GM08714 (cell line): ENCODE results near the gene CAPN12.

Experiments
- H3K4me3 ChIP-seq: fragments of 200-500 bp; sonication (Bioruptor generic); 2 replicates; pipeline ENCODE4 v1.5.1; 2014; ENCODE audit warnings: mild to moderate bottlenecking, low read length, inconsistent platforms
- ZNF274 ChIP-seq: IDR thresholded peaks from 2 replicates; pipeline ENCODE4 v1.6.1; 2012; ENCODE audit warnings: mild to moderate bottlenecking, low read depth, low read length

CAPN12 gene

DNA sequence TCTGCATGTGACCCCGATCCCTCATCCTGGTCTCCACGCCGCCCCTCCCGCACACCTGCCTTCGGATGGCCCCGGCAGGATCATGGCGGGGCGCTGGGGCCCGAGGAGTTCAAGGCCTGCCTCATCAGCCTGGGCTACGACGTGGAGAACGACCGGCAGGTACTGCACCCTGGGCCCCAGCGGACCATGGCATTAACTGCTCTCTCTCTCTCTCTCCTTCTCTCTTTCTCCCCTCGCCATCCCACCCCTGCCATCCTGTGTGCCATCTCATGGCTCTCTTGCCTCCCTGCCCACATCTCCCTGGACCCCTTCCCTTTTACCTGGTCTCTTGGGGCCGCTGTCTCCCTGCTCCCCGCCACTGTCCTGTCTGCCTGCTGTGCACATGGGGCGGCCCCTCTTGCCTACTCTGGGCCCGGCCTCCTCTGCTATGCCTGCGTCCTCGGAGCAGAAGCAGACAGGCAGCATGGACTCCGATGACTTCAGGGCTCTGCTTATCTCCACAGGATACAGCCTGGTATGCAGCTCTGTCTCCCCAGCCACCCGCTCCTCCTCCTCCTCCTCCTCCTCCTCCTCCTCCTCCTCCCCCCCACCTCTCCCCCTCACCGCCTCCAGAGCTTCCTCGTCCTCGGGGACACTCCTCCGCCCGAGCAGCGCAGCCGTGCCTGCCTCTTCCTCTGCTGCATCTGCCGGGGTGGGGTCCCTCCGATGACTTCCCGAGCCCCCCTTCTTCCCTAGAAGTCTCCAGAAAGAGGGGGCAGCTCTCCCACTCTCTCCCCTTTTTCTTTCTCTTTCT lies 16.2 kb downstream of the CAPN12 start:
- no peak for TF ChIP-seq ZNF274
- H3K4me3 ChIP-seq, result no peak overlapping the region

DNA sequence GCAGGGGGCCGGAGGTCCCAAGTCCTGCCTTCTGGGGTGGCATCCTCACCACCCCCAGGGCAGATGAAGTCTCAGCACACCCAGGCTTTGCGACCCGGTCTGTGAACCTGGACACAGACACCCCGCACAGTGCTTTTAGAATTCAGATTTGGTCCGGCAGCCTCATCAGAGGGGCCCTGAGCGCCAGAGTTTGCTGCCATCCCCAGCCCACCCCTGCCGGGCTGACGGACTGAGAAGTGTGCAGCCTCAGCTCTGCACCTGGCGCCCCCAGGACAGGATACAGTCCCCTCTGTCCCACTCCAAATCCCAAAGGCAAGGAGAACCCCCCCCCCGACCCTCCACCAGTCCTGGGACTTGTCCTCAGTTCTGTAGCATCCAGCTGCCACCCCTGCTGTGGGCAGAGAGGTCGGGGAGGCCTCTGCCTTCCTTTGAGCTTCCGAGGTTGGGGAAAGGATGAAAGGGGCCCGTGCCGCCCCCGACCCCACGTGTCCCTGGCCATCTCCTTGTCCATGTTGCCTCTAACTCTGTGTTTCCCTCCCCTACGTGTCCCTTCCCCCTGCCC lies 16.9 kb downstream of the CAPN12 start:
- H3K4me3 ChIP-seq, result no peak overlapping the region
- TF ChIP-seq ZNF274, result no peak

DNA sequence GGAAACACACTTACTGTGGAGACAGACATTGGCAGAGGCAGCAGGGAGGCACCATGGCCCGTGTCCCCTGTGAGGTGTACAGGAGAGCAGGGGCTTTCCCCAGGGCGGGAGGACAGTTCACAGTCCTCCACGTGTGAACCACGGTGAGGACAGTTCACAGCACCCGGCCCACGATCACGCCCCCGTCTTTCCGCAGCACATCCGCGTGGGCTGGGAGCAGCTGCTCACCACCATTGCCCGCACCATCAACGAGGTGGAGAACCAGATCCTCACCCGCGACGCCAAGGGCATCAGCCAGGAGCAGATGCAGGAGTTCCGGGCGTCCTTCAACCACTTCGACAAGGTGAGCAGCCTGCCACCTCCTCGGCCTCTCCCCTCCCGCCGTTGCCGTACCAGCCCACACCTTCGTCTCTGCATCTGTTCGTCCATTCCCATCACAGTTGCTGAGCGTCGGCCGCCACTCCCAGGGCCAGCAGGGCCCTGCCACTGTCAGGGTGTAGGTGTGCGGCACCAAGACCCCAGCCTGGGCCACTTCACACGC lies 17.4 kb downstream of the CAPN12 start:
- no peak overlapping the region for H3K4me3 ChIP-seq
- TF ChIP-seq ZNF274, result no peak

DNA sequence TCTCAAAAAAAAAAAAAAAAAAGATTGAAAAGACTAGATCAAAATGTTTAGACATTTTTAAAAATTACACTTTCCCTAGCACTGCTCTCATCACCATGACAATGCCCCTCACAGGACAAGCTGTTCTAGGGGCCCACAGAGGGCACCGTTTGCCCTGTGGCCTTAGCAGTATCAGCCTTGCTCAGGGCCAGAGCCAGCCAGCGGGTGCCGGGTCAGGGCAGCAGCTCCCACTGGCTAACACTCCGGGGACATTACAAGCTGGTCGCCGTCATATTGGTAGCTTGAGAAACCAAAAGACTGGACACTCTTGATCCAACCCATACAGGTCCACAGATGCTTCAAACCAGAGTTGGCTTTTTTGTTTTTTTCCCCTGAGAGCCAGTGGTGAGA lies 18.0 kb downstream of the CAPN12 start:
- no peak for TF ChIP-seq ZNF274
- no peak overlapping the region for H3K4me3 ChIP-seq

DNA sequence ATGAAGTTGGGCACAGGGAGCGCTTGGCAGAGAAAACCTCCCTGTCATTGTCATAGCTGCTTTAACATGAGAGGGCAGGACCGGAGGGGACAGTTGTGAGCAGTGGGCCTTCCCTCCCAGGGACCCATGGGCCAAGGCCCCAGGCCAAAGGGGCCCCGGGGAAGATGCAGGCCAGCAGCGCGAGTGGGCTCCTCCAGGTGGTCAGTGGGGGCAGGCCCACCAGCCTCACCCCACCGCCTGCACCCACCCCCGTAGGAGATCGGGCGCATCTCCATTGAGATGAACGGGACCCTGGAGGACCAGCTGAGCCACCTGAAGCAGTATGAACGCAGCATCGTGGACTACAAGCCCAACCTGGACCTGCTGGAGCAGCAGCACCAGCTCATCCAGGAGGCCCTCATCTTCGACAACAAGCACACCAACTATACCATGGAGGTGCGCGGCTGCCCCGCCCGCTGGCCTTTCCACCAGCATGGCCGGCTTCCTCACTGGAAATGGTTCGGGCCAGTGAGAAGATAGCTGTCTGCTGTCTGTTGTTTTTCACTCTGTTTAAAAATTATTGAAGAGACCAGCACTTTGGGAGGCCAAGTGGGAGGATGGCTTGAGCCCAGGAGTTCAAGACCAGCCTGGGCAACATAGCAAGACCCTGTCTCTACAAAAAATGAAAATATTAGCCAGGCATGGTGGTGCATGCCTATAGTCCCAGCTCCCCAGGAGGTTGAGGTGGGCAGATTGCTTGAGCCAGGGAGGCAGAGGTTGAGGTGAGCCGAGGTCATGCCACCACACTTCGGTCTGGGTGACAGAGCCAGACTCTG lies 18.6 kb downstream of the CAPN12 start:
- no peak for TF ChIP-seq ZNF274
- H3K4me3 ChIP-seq, result no peak overlapping the region

DNA sequence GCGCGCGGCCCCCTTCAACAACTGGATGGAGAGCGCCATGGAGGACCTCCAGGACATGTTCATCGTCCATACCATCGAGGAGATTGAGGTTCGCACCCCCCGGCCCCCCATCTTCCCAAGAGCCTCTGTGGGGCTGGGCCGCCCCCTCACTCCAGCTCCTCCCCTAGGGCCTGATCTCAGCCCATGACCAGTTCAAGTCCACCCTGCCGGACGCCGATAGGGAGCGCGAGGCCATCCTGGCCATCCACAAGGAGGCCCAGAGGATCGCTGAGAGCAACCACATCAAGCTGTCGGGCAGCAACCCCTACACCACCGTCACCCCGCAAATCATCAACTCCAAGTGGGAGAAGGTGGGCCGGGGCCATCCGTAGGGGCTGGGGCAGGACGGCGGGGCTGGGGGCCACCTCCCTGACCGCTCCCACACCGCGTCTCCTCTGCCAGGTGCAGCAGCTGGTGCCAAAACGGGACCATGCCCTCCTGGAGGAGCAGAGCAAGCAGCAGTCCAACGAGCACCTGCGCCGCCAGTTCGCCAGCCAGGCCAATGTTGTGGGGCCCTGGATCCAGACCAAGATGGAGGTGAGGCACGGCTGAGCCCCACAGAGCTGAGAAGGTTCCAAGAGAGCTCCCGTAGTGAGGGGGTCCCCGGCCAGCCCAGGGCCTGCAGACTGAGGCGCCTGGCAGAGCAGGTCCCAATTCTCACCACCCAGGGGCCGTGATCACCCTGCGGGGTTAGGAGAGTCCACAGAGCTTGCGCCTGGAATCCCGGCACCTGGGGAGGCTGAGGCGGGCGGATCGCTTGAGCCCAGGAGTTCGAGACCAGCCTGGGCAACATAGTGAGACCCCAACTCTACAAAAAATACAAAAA lies 20.1 kb downstream of the CAPN12 start:
- TF ChIP-seq ZNF274, result no peak
- no peak overlapping the region for H3K4me3 ChIP-seq

DNA sequence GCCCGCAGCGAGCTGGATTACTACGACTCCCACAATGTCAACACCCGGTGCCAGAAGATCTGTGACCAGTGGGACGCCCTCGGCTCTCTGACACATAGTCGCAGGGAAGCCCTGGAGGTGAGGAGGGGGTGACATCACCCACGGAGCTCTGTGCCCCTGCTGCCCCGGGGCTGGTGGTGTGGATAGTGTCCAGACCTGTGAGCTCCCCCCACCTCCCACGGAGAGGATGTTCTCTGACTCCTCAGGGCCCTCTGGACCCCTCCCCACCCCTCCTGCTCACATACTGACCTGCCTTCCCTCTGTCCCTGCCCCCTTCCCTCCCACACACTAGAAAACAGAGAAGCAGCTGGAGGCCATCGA lies 20.7 kb downstream of the CAPN12 start:
- TF ChIP-seq ZNF274, result no peak
- H3K4me3 ChIP-seq, result no peak overlapping the region

DNA sequence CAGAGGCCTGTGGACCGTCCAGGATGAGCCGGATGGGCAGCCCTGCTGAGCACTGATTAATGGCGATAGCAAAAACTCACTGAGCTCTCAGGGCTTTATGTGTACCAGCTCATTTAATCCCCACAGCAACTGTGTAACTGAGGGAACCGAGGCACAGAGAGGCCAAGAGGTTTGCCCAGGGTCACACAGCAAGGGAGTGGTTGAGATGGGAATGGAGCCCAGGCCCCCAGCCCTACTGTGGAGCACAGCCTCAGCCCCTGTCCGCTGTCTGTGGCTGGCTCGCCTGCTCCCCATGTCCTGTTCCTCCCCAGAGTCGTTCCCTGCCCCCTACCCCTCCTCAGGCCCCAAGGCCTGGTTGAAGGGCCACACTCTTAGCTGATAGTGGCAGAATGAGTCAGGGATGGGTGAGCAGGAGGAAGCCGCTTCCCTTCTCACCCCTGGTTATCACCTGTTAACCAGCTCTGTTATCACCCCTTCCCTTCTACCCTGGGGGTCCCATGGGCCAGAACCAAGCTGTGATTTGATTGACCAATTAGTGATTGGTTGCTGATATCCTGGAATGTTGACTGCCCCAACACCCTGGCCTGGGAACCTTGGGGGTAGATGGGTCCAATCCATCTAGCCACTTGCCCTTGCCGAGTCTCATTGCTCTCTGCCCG lies 21.2 kb downstream of the CAPN12 start:
- no peak overlapping the region for H3K4me3 ChIP-seq
- no peak for TF ChIP-seq ZNF274

DNA sequence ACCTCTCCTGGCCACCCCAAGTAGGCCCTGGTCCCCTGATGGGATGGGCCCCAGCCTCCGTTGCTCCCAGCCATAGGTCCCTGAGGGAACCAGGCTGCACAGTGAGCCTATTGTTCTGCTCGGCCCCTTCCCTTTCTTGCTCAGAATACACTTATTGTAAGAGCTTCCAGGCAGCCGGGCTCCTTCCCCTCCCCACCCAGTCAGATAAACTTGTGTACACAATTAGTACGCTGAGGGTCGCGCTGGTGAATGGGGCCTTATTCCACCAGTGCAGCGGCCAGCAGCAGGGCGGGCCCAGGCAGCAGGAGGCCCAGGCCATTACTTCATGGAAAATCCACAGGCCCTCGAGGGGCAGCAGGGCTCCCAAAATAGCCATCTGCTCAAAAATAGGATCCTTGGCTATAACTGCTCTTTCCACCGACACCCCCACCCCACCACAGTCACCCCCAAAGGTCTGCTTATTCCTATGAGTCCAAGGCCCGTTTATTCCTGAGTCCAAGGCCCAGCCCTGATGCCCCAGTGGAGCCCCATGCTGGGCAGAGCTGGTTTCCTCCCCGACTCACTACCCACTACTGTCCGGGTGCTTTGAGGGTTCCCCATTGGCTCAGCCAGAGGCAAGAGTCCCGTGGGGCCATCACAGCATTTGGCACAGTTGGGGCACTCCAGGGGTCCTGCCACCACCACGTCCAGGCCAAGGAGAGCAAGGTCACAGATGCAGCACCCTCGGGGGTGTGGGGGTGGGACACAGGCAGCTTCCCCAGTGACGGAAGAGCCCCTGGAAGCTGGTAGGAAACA lies 22.1 kb downstream of the CAPN12 start:
- TF ChIP-seq ZNF274, result no peak
- H3K4me3 ChIP-seq, result no peak overlapping the region

DNA sequence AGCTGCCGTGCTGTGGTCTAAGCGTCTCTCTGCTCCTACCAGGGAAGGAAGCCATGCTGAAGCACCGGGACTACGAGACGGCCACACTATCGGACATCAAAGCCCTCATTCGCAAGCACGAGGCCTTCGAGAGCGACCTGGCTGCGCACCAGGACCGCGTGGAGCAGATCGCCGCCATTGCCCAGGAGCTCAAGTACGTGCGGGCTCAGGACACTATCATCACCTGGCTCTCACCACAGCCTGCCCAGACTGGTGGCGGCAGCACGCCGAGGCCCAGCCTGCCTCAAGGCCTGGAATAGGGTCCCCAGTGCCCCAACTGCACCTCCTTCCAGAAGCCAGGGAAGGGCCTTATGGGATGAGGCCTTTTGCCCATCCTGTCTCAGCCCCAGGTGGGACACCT lies 22.8 kb downstream of the CAPN12 start:
- TF ChIP-seq ZNF274, result no peak
- H3K4me3 ChIP-seq, result no peak overlapping the region

DNA sequence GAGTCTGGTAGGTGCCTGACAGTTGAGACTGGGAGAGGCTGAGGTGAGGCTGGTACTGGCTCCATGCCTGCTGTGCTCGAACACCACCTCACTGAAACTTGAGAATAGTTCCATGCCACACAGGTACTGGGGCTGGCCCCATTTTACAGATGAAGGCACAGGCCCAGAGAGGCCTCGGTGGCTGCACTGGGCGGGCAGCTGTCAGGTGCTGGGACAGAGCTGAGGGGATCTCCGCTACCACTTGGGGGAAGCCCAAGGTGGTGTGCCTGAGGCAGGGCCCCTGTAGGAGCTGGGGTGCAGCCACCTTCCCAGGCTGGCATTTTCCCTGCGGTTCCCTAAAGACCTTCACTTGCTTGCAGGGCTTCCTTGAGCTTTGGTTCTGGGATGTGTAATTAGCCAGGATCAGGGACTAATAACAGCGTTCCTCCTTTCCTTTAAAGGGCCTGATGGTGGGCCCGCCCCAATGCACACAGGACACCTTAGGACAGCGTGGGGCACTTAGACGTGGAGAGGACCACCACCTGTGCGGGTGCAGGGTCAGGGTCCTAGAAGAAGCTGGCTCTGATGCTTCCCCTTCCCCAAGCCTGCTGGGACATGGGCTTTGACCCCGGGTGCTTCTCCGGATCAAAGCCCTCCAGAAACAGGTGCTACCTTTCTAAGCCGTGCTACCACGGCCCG lies 23.6 kb downstream of the CAPN12 start:
- no peak overlapping the region for H3K4me3 ChIP-seq
- no peak for TF ChIP-seq ZNF274
